ENCODE results near the gene NDEL1.

The NDEL1 gene

GRCh38 chr17:8503807-8504206 lies 68.1 kb downstream of the NDEL1 start:
- Histone ChIP-seq H3K4me1 (ENCODE audit: control insufficient read depth, insufficient read depth, low read depth, low read length) (peaks cover 5% of the 10 kb centered on the region), H3K4me2 (ENCODE audit: low read length, poor library complexity, severe bottlenecking) (no peak overlapping the region), H3K23ac (ENCODE audit: low read length in 2 of 2) (no peak overlapping the region), H4K8ac (ENCODE audit: low read length) (no peak overlapping the region), H3K27ac (ENCODE audit: low read length, poor library complexity, severe bottlenecking) (no peak overlapping the region), H3K9ac (ENCODE audit: low read length) (no peak overlapping the region), H3K14ac (ENCODE audit: low read length in 2 of 2) (no peak overlapping the region), H3K4me3 (ENCODE audit: insufficient read depth in 1 of 2, low read depth in 1 of 2, low read length in 2 of 2) (no peak overlapping the region), H3K9me3 (ENCODE audit: control insufficient read depth, low read length) (no peaks in the 10 kb centered on the region), H3K18ac (ENCODE audit: low read depth in 1 of 2, low read length in 2 of 2) (no peak overlapping the region), H2BK120ac (ENCODE audit: low read depth, low read length) (no peak overlapping the region), H3K4ac (ENCODE audit: low read depth in 1 of 2, low read length in 2 of 2) (no peak overlapping the region), H2BK15ac (ENCODE audit: low read depth, poor library complexity, severe bottlenecking) (no peak overlapping the region), H3K27me3 (ENCODE audit: control insufficient read depth in 1 of 2, insufficient read depth in 1 of 2, low read length in 2 of 2) (no peaks in the 10 kb centered on the region), H2AFZ (ENCODE audit: low read depth, low read length) (no peak overlapping the region), H3K36me3 (ENCODE audit: control insufficient read depth in 1 of 2, insufficient read depth in 2 of 2, low read depth in 1 of 2, low read length in 2 of 2) (peaks cover 51 to 71% of the 10 kb centered on the region in 2 experiments), H2BK12ac (ENCODE audit: low read length in 2 of 2) (no peak overlapping the region), H2BK5ac (ENCODE audit: low read depth, low read length, poor library complexity, severe bottlenecking) (no peak overlapping the region), H2AK5ac (ENCODE audit: low read length, severe bottlenecking) (no peak overlapping the region), H4K91ac (ENCODE audit: low read length) (no peak overlapping the region), H3K79me1 (replicated peaks; ENCODE audit: low read length, poor library complexity, severe bottlenecking) (peaks cover 12% of the 10 kb centered on the region)
- 96% methylated on average over 9 of the region's 9 CpGs for WGBS
- no peak for DNase-seq

DNA sequence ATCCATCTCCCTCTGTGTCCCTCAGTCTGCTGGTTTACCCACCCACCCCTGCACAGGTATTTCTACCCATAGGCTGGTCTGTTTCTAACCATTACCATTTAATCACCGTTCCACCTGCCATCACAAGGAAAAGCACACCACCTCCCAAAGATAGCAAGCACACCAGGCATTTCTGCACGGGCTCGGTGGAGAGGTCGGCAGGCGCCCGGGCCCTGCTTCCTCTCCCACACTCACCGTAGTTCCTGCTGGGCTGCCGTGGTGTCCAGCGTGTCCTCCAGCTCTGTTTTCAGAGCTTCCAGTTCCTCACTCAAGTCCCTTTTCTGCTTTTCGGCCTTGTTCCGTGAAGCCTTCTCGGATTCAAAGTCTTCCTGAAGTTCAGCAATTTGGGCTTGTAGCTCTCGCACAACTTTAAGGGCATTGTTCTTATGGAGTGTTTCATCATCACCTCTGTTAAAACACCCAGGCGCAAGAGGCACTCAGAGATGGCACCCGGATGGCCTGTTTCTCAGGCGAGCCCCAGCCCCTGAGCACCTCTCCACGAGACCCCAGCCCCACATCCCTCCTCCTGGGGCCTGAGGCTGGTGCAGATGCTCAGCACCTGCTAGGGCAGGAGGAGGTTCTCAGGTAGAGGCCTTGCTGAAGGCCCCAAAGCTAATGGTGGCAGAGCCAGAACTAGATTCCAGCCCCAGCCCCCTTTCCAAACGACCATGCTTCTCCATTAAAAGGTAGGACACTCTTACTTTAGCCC lies 69.0 kb downstream of the NDEL1 start:
- H3K27me3 ChIP-seq (ENCODE audit: control insufficient read depth in 1 of 2, insufficient read depth in 1 of 2, low read length in 2 of 2): no peaks in the 10 kb centered on the region
- no peak for DNase-seq
- H3K18ac ChIP-seq (ENCODE audit: low read depth in 1 of 2, low read length in 2 of 2): no peak overlapping the region
- no peak overlapping the region for H4K91ac ChIP-seq (ENCODE audit: low read length)
- H3K4me1 ChIP-seq (ENCODE audit: control insufficient read depth, insufficient read depth, low read depth, low read length): peaks cover 5% of the 10 kb centered on the region
- WGBS: 98% methylated on average over 18 of the region's 18 CpGs
- no peak overlapping the region for H4K8ac ChIP-seq (ENCODE audit: low read length)
- H2BK12ac ChIP-seq (ENCODE audit: low read length in 2 of 2): no peak overlapping the region
- H2BK120ac ChIP-seq (ENCODE audit: low read depth, low read length): no peak overlapping the region
- H3K23ac ChIP-seq (ENCODE audit: low read length in 2 of 2): no peak overlapping the region
- H3K36me3 ChIP-seq (ENCODE audit: control insufficient read depth in 1 of 2, insufficient read depth in 2 of 2, low read depth in 1 of 2, low read length in 2 of 2): peaks cover 51 to 70% of the 10 kb centered on the region in 2 experiments
- H3K4ac ChIP-seq (ENCODE audit: low read depth in 1 of 2, low read length in 2 of 2): no peak overlapping the region
- no peak overlapping the region for H3K27ac ChIP-seq (ENCODE audit: low read length, poor library complexity, severe bottlenecking)
- no peak overlapping the region for H3K9ac ChIP-seq (ENCODE audit: low read length)
- no peak overlapping the region for H2BK15ac ChIP-seq (ENCODE audit: low read depth, poor library complexity, severe bottlenecking)
- H2AFZ ChIP-seq (ENCODE audit: low read depth, low read length): no peak overlapping the region
- H3K9me3 ChIP-seq (ENCODE audit: control insufficient read depth, low read length): no peaks in the 10 kb centered on the region
- H3K14ac ChIP-seq (ENCODE audit: low read length in 2 of 2): no peak overlapping the region
- peaks cover 13% of the 10 kb centered on the region for H3K79me1 ChIP-seq (replicated peaks; ENCODE audit: low read length, poor library complexity, severe bottlenecking)
- no peak overlapping the region for H2BK5ac ChIP-seq (ENCODE audit: low read depth, low read length, poor library complexity, severe bottlenecking)
- no peak overlapping the region for H3K4me2 ChIP-seq (ENCODE audit: low read length, poor library complexity, severe bottlenecking)
- no peak overlapping the region for H2AK5ac ChIP-seq (ENCODE audit: low read length, severe bottlenecking)
- no peak overlapping the region for H3K4me3 ChIP-seq (ENCODE audit: insufficient read depth in 1 of 2, low read depth in 1 of 2, low read length in 2 of 2)

- H3K14ac ChIP-seq (ENCODE audit: low read length in 2 of 2): no peak overlapping the region
- H3K4me2 ChIP-seq (ENCODE audit: low read length, poor library complexity, severe bottlenecking): no peak overlapping the region
- H3K9ac ChIP-seq (ENCODE audit: low read length): peak overlapping the region; percentile 74
- no peak overlapping the region for H2AFZ ChIP-seq (ENCODE audit: low read depth, low read length)
- no peak overlapping the region for H2BK120ac ChIP-seq (ENCODE audit: low read depth, low read length)
- H2AK5ac ChIP-seq (ENCODE audit: low read length, severe bottlenecking): no peak overlapping the region
- H3K27ac ChIP-seq (ENCODE audit: low read length, poor library complexity, severe bottlenecking): no peak overlapping the region
- DNase-seq: no peak
- H3K4ac ChIP-seq (ENCODE audit: low read depth in 1 of 2, low read length in 2 of 2): no peak overlapping the region
- no peak overlapping the region for H2BK5ac ChIP-seq (ENCODE audit: low read depth, low read length, poor library complexity, severe bottlenecking)
- WGBS: 95% methylated on average over 14 of the region's 14 CpGs
- H4K91ac ChIP-seq (ENCODE audit: low read length): no peak overlapping the region
- no peak overlapping the region for H4K8ac ChIP-seq (ENCODE audit: low read length)
- H3K23ac ChIP-seq (ENCODE audit: low read length in 2 of 2): no peak overlapping the region
- H3K9me3 ChIP-seq (ENCODE audit: control insufficient read depth, low read length): no peaks in the 10 kb centered on the region
- H2BK15ac ChIP-seq (ENCODE audit: low read depth, poor library complexity, severe bottlenecking): no peak overlapping the region
- peaks cover 15% of the 10 kb centered on the region for H3K79me1 ChIP-seq (replicated peaks; ENCODE audit: low read length, poor library complexity, severe bottlenecking)
- peak overlapping the region in 1 of 2 experiments; percentile 61 for H3K4me3 ChIP-seq (ENCODE audit: insufficient read depth in 1 of 2, low read depth in 1 of 2, low read length in 2 of 2)
- no peaks in the 10 kb centered on the region for H3K27me3 ChIP-seq (ENCODE audit: control insufficient read depth in 1 of 2, insufficient read depth in 1 of 2, low read length in 2 of 2)
- H3K18ac ChIP-seq (ENCODE audit: low read depth in 1 of 2, low read length in 2 of 2): no peak overlapping the region
- H3K4me1 ChIP-seq (ENCODE audit: control insufficient read depth, insufficient read depth, low read depth, low read length): peaks cover 5% of the 10 kb centered on the region
- no peak overlapping the region for H2BK12ac ChIP-seq (ENCODE audit: low read length in 2 of 2)
- peaks cover 42 to 61% of the 10 kb centered on the region in 2 experiments for H3K36me3 ChIP-seq (ENCODE audit: control insufficient read depth in 1 of 2, insufficient read depth in 2 of 2, low read depth in 1 of 2, low read length in 2 of 2)
These were observed 70.5 kb downstream of the NDEL1 start for GRCh38 chr17:8506145-8506544.

DNA sequence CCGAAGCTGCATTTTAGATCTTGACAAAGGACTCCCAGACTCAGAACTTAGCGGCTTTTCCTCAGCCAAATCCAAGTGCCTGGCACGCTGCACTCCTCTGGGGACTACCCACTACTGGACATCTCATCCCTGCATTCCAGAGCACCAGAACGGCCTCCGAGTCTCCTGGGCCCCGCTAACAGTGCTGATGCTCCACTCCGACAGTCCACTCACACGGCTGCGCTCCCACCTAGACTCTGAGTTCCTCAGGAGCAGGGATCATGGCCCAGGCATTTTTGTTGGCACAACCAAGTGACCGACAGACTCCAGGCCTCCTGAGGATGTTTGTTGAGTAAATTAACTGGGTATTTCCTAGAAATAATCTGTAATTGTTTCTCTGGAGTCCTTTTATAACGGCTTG lies 79.1 kb downstream of the NDEL1 start:
- no peak overlapping the region for H2BK5ac ChIP-seq (ENCODE audit: low read depth, low read length, poor library complexity, severe bottlenecking)
- H3K4me3 ChIP-seq (ENCODE audit: insufficient read depth in 1 of 2, low read depth in 1 of 2, low read length in 2 of 2): no peak overlapping the region
- DNase-seq: no peak
- no peak overlapping the region for H2AK5ac ChIP-seq (ENCODE audit: low read length, severe bottlenecking)
- H3K4ac ChIP-seq (ENCODE audit: low read depth in 1 of 2, low read length in 2 of 2): no peak overlapping the region
- no peak overlapping the region for H2AFZ ChIP-seq (ENCODE audit: low read depth, low read length)
- no peak overlapping the region for H4K8ac ChIP-seq (ENCODE audit: low read length)
- H3K14ac ChIP-seq (ENCODE audit: low read length in 2 of 2): no peak overlapping the region
- H2BK120ac ChIP-seq (ENCODE audit: low read depth, low read length): no peak overlapping the region
- 93% methylated on average over 11 of the region's 11 CpGs for WGBS
- no peak overlapping the region for H3K27ac ChIP-seq (ENCODE audit: low read length, poor library complexity, severe bottlenecking)
- H3K36me3 ChIP-seq (ENCODE audit: control insufficient read depth in 1 of 2, insufficient read depth in 2 of 2, low read depth in 1 of 2, low read length in 2 of 2): peaks cover 31 to 68% of the 10 kb centered on the region in 2 experiments
- no peak overlapping the region for H3K18ac ChIP-seq (ENCODE audit: low read depth in 1 of 2, low read length in 2 of 2)
- no peaks in the 10 kb centered on the region for H3K27me3 ChIP-seq (ENCODE audit: control insufficient read depth in 1 of 2, insufficient read depth in 1 of 2, low read length in 2 of 2)
- H3K9me3 ChIP-seq (ENCODE audit: control insufficient read depth, low read length): no peaks in the 10 kb centered on the region
- no peak overlapping the region for H4K91ac ChIP-seq (ENCODE audit: low read length)
- no peak overlapping the region for H3K4me2 ChIP-seq (ENCODE audit: low read length, poor library complexity, severe bottlenecking)
- H3K4me1 ChIP-seq (ENCODE audit: control insufficient read depth, insufficient read depth, low read depth, low read length): no peaks in the 10 kb centered on the region
- no peak overlapping the region for H2BK12ac ChIP-seq (ENCODE audit: low read length in 2 of 2)
- H3K23ac ChIP-seq (ENCODE audit: low read length in 2 of 2): no peak overlapping the region
- H3K79me1 ChIP-seq (replicated peaks; ENCODE audit: low read length, poor library complexity, severe bottlenecking): peaks cover 6% of the 10 kb centered on the region
- no peak overlapping the region for H2BK15ac ChIP-seq (ENCODE audit: low read depth, poor library complexity, severe bottlenecking)
- H3K9ac ChIP-seq (ENCODE audit: low read length): no peak overlapping the region

Data from mesenchymal stem cell (in vitro differentiated cells and primary cell).